Measurements from ENCODE around the gene ICE1.
A peak's percentile ranks its signal among the peaks of the same experiment; 100 is the strongest.
"Not testable (repeated sequence)": the region's sequence is repeated elsewhere in the genome, so short reads cannot be mapped to it uniquely, and the experiment has no call there.

ICE1 gene

GRCh38 chr5:5405441-5405840 lies 17.0 kb upstream of the ICE1 start:
- no peak for FAIRE-seq

- FAIRE-seq = no peak
Observed at GRCh38 chr5:5407924-5408323, 14.6 kb upstream of the ICE1 start.

GRCh38 chr5:5409151-5409810 lies 13.2 kb upstream of the ICE1 start:
- no peak for FAIRE-seq

- not testable (repeated sequence) for FAIRE-seq
Observed at GRCh38 chr5:5413856-5414255, 8.6 kb upstream of the ICE1 start.

GRCh38 chr5:5414999-5415398 lies 7.5 kb upstream of the ICE1 start:
- no peak for FAIRE-seq

GRCh38 chr5:5416733-5417132 lies 5.7 kb upstream of the ICE1 start:
- FAIRE-seq = no peak

GRCh38 chr5:5418006-5418405 lies 4.5 kb upstream of the ICE1 start:
- FAIRE-seq = no peak

GRCh38 chr5:5418764-5419163 lies 3.7 kb upstream of the ICE1 start:
- no peak for FAIRE-seq

GRCh38 chr5:5419291-5420210 lies 2.9 kb upstream of the ICE1 start:
- peak; percentile 6 for FAIRE-seq

- FAIRE-seq = no peak
Observed at GRCh38 chr5:5420251-5420650, 2.2 kb upstream of the ICE1 start.

GRCh38 chr5:5421149-5421960 lies 1.1 kb upstream of the ICE1 start:
- FAIRE-seq = no peak

- no peak for FAIRE-seq
Observed at GRCh38 chr5:5422819-5423515, 490 bp downstream of the ICE1 start.

- FAIRE-seq = no peak
Observed at GRCh38 chr5:5423586-5423985, 1.1 kb downstream of the ICE1 start.

GRCh38 chr5:5424736-5425135 lies 2.3 kb downstream of the ICE1 start:
- FAIRE-seq = no peak

- no peak for FAIRE-seq
Observed at GRCh38 chr5:5430136-5430535, 7.7 kb downstream of the ICE1 start.

- no peak for FAIRE-seq
Observed at GRCh38 chr5:5432020-5432707, 9.7 kb downstream of the ICE1 start.

GRCh38 chr5:5436203-5436760 lies 13.8 kb downstream of the ICE1 start:
- no peak for FAIRE-seq

GRCh38 chr5:5437227-5438172 lies 15.0 kb downstream of the ICE1 start:
- FAIRE-seq = no peak

- FAIRE-seq = no peak
Observed at GRCh38 chr5:5451863-5452262, 29.4 kb downstream of the ICE1 start.

GRCh38 chr5:5453131-5453530 lies 30.7 kb downstream of the ICE1 start:
- FAIRE-seq = no peak

GRCh38 chr5:5454391-5454790 lies 31.9 kb downstream of the ICE1 start:
- FAIRE-seq = no peak
